HepG2 (cell line): ENCODE results near the gene PPP1R16B. TPM values are rescaled to one million over a fixed set of nuclear protein-coding genes. Genes with fewer than 3 reads are reported as not detected.

Source experiments
- ATAC-seq: fragments of 200-7000 bp; cut with Tn5 transposase; 3 replicates; pipeline ENCODE4 v1.9.1; 2020; ENCODE audit warnings: mild to moderate bottlenecking, moderate library complexity
- BruUV-seq: library from RNA; stranded (reverse); fragments of 400-500 nt; replicated peaks from 2 replicates; lab custom pipeline; 2021; lab: Mats Ljungman, UMichigan
- CTCF ChIA-PET: fragments of 300-600 bp; formaldehyde crosslinking; extraction: SDS; loops from one replicate; lab custom pipeline; 2021; ENCODE audit warnings: low total read pairs, inconsistent platforms, low intra/inter-chr PET ratio; lab: Yijun Ruan, JAX
- POLR2A ChIA-PET: fragments of 350-600 bp; sonication (Branson Sonifier 250); formaldehyde crosslinking; loops from one replicate; lab custom pipeline; 2020; ENCODE audit warnings: antibody characterized with exemption, inconsistent platforms; lab: Yijun Ruan, JAX
- DNase-seq: peaks from one replicate; pipeline ENCODE4 v3.0.0-alpha.2; 2015; ENCODE audit warnings: low spot score
- FAIRE-seq: peaks from 3 replicates; lab custom pipeline; 2011; peaks lifted over from hg19 to GRCh38; lab: Jason Lieb, UNC
- H2AFZ ChIP-seq: one replicate; pipeline ENCODE4 v1.6.1; 2011; ENCODE audit warnings: low read length, inconsistent platforms
- H3K27ac ChIP-seq: fragments of 300-600 bp; 3 replicates; pipeline ENCODE4 v1.8.0; 2011; ENCODE audit warnings: mixed run types, mild to moderate bottlenecking, mixed read lengths, low read length, inconsistent platforms; ENCODE audit not compliant: insufficient read depth; ENCODE audit errors: extremely low read length
- H3K27me3 ChIP-seq, 2 experiments: fragments of 200-600 bp in 1 of 2; 2 replicates in 1 of 2; 3 replicates in 1 of 2; pipeline versions ENCODE4 v1.6.0 to v1.8.0; 2011; ENCODE audit warnings: low read length in 2 of 2, mild to moderate bottlenecking in 2 of 2, moderate library complexity in 2 of 2, inconsistent platforms in 1 of 2; ENCODE audit not compliant: insufficient read depth in 2 of 2, control insufficient read depth in 1 of 2
- H3K36me3 ChIP-seq, 2 experiments: fragments of 200-600 bp in 1 of 2; replicated peaks in 1 of 2; 2 replicates in 1 of 2; 3 replicates in 1 of 2; pipeline versions ENCODE4 v1.5.1 to v1.8.0; 2011; ENCODE audit warnings: low read length in 2 of 2, inconsistent platforms in 1 of 2; ENCODE audit not compliant: insufficient read depth in 2 of 2, control insufficient read depth in 1 of 2
- H3K4me1 ChIP-seq: 2 replicates; pipeline ENCODE4 v1.5.1; 2012; ENCODE audit warnings: low read length, inconsistent platforms; ENCODE audit not compliant: insufficient read depth
- H3K4me2 ChIP-seq: 2 replicates; pipeline ENCODE4 v1.6.0; 2011; ENCODE audit warnings: low read depth, low read length, inconsistent platforms
- H3K4me3 ChIP-seq, 3 experiments: fragments of 200-600 bp in 1 of 3; sonication (generic), shearing (Covaris generic) in 1 of 3; replicated peaks in 1 of 3; 2 replicates each; pipeline ENCODE4 v1.5.1; 2011 to 2016; ENCODE audit warnings: low read length in 3 of 3, inconsistent platforms in 2 of 3, low read depth in 2 of 3, mild to moderate bottlenecking in 2 of 3, control low read depth in 1 of 3, mixed read lengths in 1 of 3; ENCODE audit not compliant: insufficient read depth in 1 of 3
- H3K79me2 ChIP-seq: one replicate; pipeline ENCODE4 v1.6.1; 2011; ENCODE audit warnings: low read length, inconsistent platforms; ENCODE audit not compliant: insufficient read depth
- H3K9ac ChIP-seq: 2 replicates; pipeline ENCODE4 v1.6.0; 2011; ENCODE audit warnings: mild to moderate bottlenecking, low read depth, low read length, inconsistent platforms; ENCODE audit not compliant: insufficient read depth
- H3K9me3 ChIP-seq: 2 replicates; pipeline ENCODE4 v1.5.1; 2012; ENCODE audit warnings: mild to moderate bottlenecking, low read length
- H4K20me1 ChIP-seq: 2 replicates; pipeline ENCODE4 v1.6.0; 2011; ENCODE audit warnings: inconsistent platforms, mild to moderate bottlenecking, low read length, moderate library complexity; ENCODE audit not compliant: insufficient read depth
- CAMTA2 ChIP-seq: sonication (generic); formaldehyde crosslinking; IDR thresholded peaks from 2 replicates; pipeline ENCODE4 v1.4.0; 2020; ENCODE audit warnings: mild to moderate bottlenecking, missing genetic modification reagents, borderline replicate concordance
- EED ChIP-seq: sonication (generic); formaldehyde crosslinking; IDR thresholded peaks from 2 replicates; pipeline ENCODE4 v1.5.0; 2020; ENCODE audit warnings: mild to moderate bottlenecking, missing genetic modification reagents
- GATA4 ChIP-seq: sonication (generic); IDR thresholded peaks from 2 replicates; pipeline ENCODE4 v1.6.1; 2016; ENCODE audit warnings: antibody characterized with exemption, low read depth, borderline replicate concordance
- GATAD2A ChIP-seq: IDR thresholded peaks from 2 replicates; pipeline ENCODE4 v1.6.1; 2016
- KDM5A ChIP-seq: fragments of 200-600 bp; sonication (generic); IDR thresholded peaks from 2 replicates; pipeline ENCODE4 v1.7.0; 2018; ENCODE audit warnings: antibody characterized with exemption, mild to moderate bottlenecking, low read length, borderline replicate concordance
- KDM5B ChIP-seq: sonication (generic); formaldehyde crosslinking; IDR thresholded peaks from 2 replicates; pipeline ENCODE4 v1.4.0; 2020; ENCODE audit warnings: missing genetic modification reagents, mild to moderate bottlenecking, borderline replicate concordance
- NCOA2 ChIP-seq: sonication (generic); formaldehyde crosslinking; IDR thresholded peaks from 2 replicates; pipeline ENCODE4 v1.8.0; 2022; ENCODE audit warnings: inconsistent platforms
- NFIB ChIP-seq: sonication (generic); formaldehyde crosslinking; IDR thresholded peaks from 2 replicates; pipeline ENCODE4 v1.9.0; 2021; ENCODE audit warnings: missing genetic modification reagents, mild to moderate bottlenecking, borderline replicate concordance
- RARA ChIP-seq: IDR thresholded peaks from 2 replicates; pipeline ENCODE4 v1.6.1; 2016; ENCODE audit warnings: missing genetic modification reagents, missing compliant biosample characterization
- SKIL ChIP-seq: sonication (generic); formaldehyde crosslinking; IDR thresholded peaks from 2 replicates; pipeline ENCODE4 v1.8.0; 2022; ENCODE audit warnings: missing genetic modification reagents, mild to moderate bottlenecking, moderate library complexity, borderline replicate concordance
- TARDBP ChIP-seq: sonication (generic); formaldehyde crosslinking; IDR thresholded peaks from 2 replicates; pipeline ENCODE4 v1.8.0; 2022; ENCODE audit warnings: mild to moderate bottlenecking, missing genetic modification reagents
- THAP7 ChIP-seq: sonication (generic); formaldehyde crosslinking; IDR thresholded peaks from 2 replicates; pipeline ENCODE4 v1.8.1; 2023; ENCODE audit warnings: mild to moderate bottlenecking, missing genetic modification reagents
- THYN1 ChIP-seq: sonication (generic); formaldehyde crosslinking; IDR thresholded peaks from 2 replicates; pipeline ENCODE4 v1.8.1; 2023; ENCODE audit warnings: low read depth, mild to moderate bottlenecking, moderate library complexity, missing genetic modification reagents, borderline replicate concordance
- ZNF33A ChIP-seq: sonication (generic); formaldehyde crosslinking; IDR thresholded peaks from 2 replicates; pipeline ENCODE4 v1.5.1; 2020; ENCODE audit warnings: missing genetic modification reagents, mild to moderate bottlenecking, moderate library complexity, borderline replicate concordance
- ZNF670 ChIP-seq: sonication (generic); formaldehyde crosslinking; IDR thresholded peaks from 2 replicates; pipeline ENCODE4 v1.8.0; 2022; ENCODE audit warnings: mild to moderate bottlenecking, missing genetic modification reagents, borderline replicate concordance
- ZNF703 ChIP-seq: sonication (generic); formaldehyde crosslinking; IDR thresholded peaks from 2 replicates; pipeline ENCODE4 v1.5.1; 2020; ENCODE audit warnings: missing genetic modification reagents, mild to moderate bottlenecking, moderate library complexity, borderline replicate concordance
- WGBS: methylation state at CpG from one replicate; pipeline ENCODE4 v1.1.6; 2017; ENCODE audit warnings: low lambda C conversion rate; 5-methylcytosine and 5-hydroxymethylcytosine counted together
- in situ Hi-C: cut with HindIII; loops from 2 replicates; pipeline ENCODE4 v1.10.0; 2017; ENCODE audit warnings: low pct_unique_long_range_greater_than_20kb; ENCODE audit not compliant: extremely low pct_ligation_motif_present
- intact Hi-C: fragments of 100-400 bp; cut with micrococcal nuclease; formaldehyde crosslinking; loops from one replicate; pipeline ENCODE4 v1.10.0; 2022; ENCODE audit not compliant: unreplicated experiment
- polyA plus RNA-seq, 8 experiments: library from polyadenylated mRNA; depleted of rRNA in 3 of 8; stranded (reverse) in 7 of 8; unstranded in 1 of 8; fragments of >200 nt; fragmentation: Illumina TruSeq in 4 of 8; extraction: Trizol in 4 of 8; gene quantifications; 2 replicates each; pipeline versions ENCODE4 v1.2.1 to v1.2.3, GENCODE V29; 2011 to 2016; ENCODE audit warnings: low read depth in 4 of 8, missing spikeins in 1 of 8, mixed read lengths in 1 of 8; ENCODE audit not compliant: insufficient read depth in 1 of 8
- total RNA-seq, 5 experiments: library from RNA; depleted of rRNA; stranded (reverse); fragments of >200 nt; fragmentation: Illumina TruSeq; extraction: Trizol; gene quantifications; 2 replicates each; pipeline ENCODE4 v1.2.3, GENCODE V29; 2016; ENCODE audit warnings: low read depth in 1 of 5

Gene PPP1R16B
- total and polyA plus RNA-seq, 2 of the 13 experiments (the other 11 are each of a cell fraction or from before 2014, with no cell fraction given), result 0.02 to 0.11 TPM

GRCh38 chr20:38968090-38968489 lies 162.6 kb downstream of the PPP1R16B start:
- Histone ChIP-seq H3K36me3 (peaks cover 11 to 51% of the 10 kb centered on the region in 2 experiments), H4K20me1 (no peaks in the 10 kb centered on the region), H3K4me3 (no peak overlapping the region), H3K9ac (no peak overlapping the region), H3K79me2 (peaks cover 46% of the 10 kb centered on the region), H3K4me2 (no peak overlapping the region), H3K27ac (no peak overlapping the region), H3K27me3 (no peaks in the 10 kb centered on the region)
- in situ Hi-C loops (no loop called here), intact Hi-C loops (loop anchor here (10.0 kb wide), 1 partner anchor 77 kb away; no protein-coding TSS in a partner anchor)
- BruUV-seq, result no TSS peak
- FAIRE-seq (no peak), ATAC-seq (no peak; the same call in 2 of the 3 replicates)
- ChIA-PET CTCF (no interaction called here), POLR2A (no interaction called here)
- TF ChIP-seq ZNF670 (no peak), KDM5A (no peak), RARA (CRISPR knock-in tag) (no peak), ZNF33A (CRISPR knock-in tag) (no peak), CAMTA2 (CRISPR knock-in tag) (no peak), KDM5B (CRISPR knock-in tag) (no peak), TARDBP (CRISPR knock-in tag) (no peak), THAP7 (CRISPR knock-in tag) (no peak), ZNF703 (CRISPR knock-in tag) (no peak), SKIL (no peak), EED (CRISPR knock-in tag) (no peak), GATA4 (no peak), NCOA2 (CRISPR knock-in tag) (no peak), NFIB (no peak), GATAD2A (CRISPR knock-in tag) (no peak), THYN1 (no peak)
- TF ChIP-seq, all 625 proteins: peak for 0
- Histone ChIP-seq H3K4me1 (peaks cover 37% of the 10 kb centered on the region), H3K9me3 (no peaks in the 10 kb centered on the region), H2AFZ (no peak overlapping the region)
- WGBS, result 97% methylated on average over 6 of the region's 6 CpGs
- no peak for DNase-seq
